GM18517 (cell line): ENCODE measurements around the gene ARVCF.

ENCODE experiments used
- ATAC-seq: cut with Tn5 transposase; IDR thresholded peaks from one replicate; pipeline ENCODE4 v1.9.1; 2021; ENCODE audit warnings: mild to moderate bottlenecking, moderate library complexity; ENCODE audit not compliant: unreplicated experiment

Gene ARVCF

GRCh38 chr22:19976671-19977070, 40.0 kb downstream of the ARVCF start:
- no peak for ATAC-seq

GRCh38 chr22:19975707-19976035, 41.0 kb downstream of the ARVCF start:
- no peak for ATAC-seq

- no peak for ATAC-seq
These were observed 41.5 kb downstream of the ARVCF start for GRCh38 chr22:19974935-19975706.

- no peak for ATAC-seq
These were observed 42.3 kb downstream of the ARVCF start for GRCh38 chr22:19974268-19974861.

GRCh38 chr22:19973551-19974267, 42.9 kb downstream of the ARVCF start:
- ATAC-seq, result no peak

- ATAC-seq, result no peak
These were observed 43.7 kb downstream of the ARVCF start for GRCh38 chr22:19972652-19973550.

GRCh38 chr22:19972251-19972650, 44.4 kb downstream of the ARVCF start:
- ATAC-seq, result no peak

- no peak for ATAC-seq
These were observed 45.1 kb downstream of the ARVCF start for GRCh38 chr22:19971276-19972124.

GRCh38 chr22:19970479-19971275, 45.9 kb downstream of the ARVCF start:
- ATAC-seq, result no peak

GRCh38 chr22:19970031-19970478, 46.6 kb downstream of the ARVCF start:
- ATAC-seq, result no peak

- ATAC-seq, result no peak
These were observed 47.3 kb downstream of the ARVCF start for GRCh38 chr22:19969141-19969928.

- ATAC-seq, result no peak
These were observed 48.2 kb downstream of the ARVCF start for GRCh38 chr22:19968450-19968891.

GRCh38 chr22:19967850-19968449, 48.7 kb downstream of the ARVCF start:
- no peak for ATAC-seq

- ATAC-seq, result no peak
These were observed 49.5 kb downstream of the ARVCF start for GRCh38 chr22:19966908-19967750.

GRCh38 chr22:19965771-19966709, 50.6 kb downstream of the ARVCF start:
- ATAC-seq, result no peak
